Fibroblast of pulmonary artery (primary cell): Measurements from ENCODE around the gene SLC25A29.
A peak's percentile ranks its signal among the peaks of the same experiment; 100 is the strongest.

ENCODE experiments used
- DNase-seq: peaks from one replicate; pipeline ENCODE4 v3.0.0-alpha.2; 2010; ENCODE audit warnings: low read depth
- H3K4me3 ChIP-seq: replicated peaks from 2 replicates; pipeline ENCODE4 v1.5.1; 2011; ENCODE audit warnings: low read depth, mild to moderate bottlenecking, control low read depth, low read length, moderate library complexity
- CTCF ChIP-seq: IDR thresholded peaks from 2 replicates; pipeline ENCODE4 v1.5.1; 2011; ENCODE audit warnings: mild to moderate bottlenecking, control low read depth, low read length, inconsistent platforms; ENCODE audit errors: missing control alignments

The SLC25A29 gene

GRCh38 chr14:100281286-100282082, 24.8 kb downstream of the SLC25A29 start:
- no peak for DNase-seq
- no peak for TF ChIP-seq CTCF
- no peak overlapping the region for H3K4me3 ChIP-seq

GRCh38 chr14:100279563-100279962, 26.7 kb downstream of the SLC25A29 start:
- H3K4me3 ChIP-seq: no peak overlapping the region
- DNase-seq: no peak
- no peak for TF ChIP-seq CTCF

GRCh38 chr14:100279133-100279532, 27.1 kb downstream of the SLC25A29 start:
- TF ChIP-seq CTCF: no peak
- no peak overlapping the region for H3K4me3 ChIP-seq
- DNase-seq: no peak

- DNase-seq: peak; percentile 78
- no peak overlapping the region for H3K4me3 ChIP-seq
These were observed 27.5 kb downstream of the SLC25A29 start for GRCh38 chr14:100278702-100279101.

GRCh38 chr14:100275214-100275613, 31.0 kb downstream of the SLC25A29 start:
- no peak for TF ChIP-seq CTCF
- no peak for DNase-seq
- no peak overlapping the region for H3K4me3 ChIP-seq

More at GRCh38 chr14:100278702-100279101, 27.5 kb downstream of the SLC25A29 start:
- TF ChIP-seq CTCF: peak; percentile 53

- H3K4me3 ChIP-seq: no peak overlapping the region
- TF ChIP-seq CTCF: no peak
- no peak for DNase-seq
These were observed 32.0 kb downstream of the SLC25A29 start for GRCh38 chr14:100274250-100274649.

- peak; percentile 40 for DNase-seq
- H3K4me3 ChIP-seq: no peak overlapping the region
- peak; percentile 35 for TF ChIP-seq CTCF
These were observed 34.9 kb downstream of the SLC25A29 start for GRCh38 chr14:100271247-100271939.
